GOT3 (cell line): ENCODE results near the gene LY6G6D.

Source experiments
- DNase-seq: peaks from one replicate; lab custom pipeline; 2025; ENCODE audit warnings: mixed read lengths; lab: John Stamatoyannopoulos, UW

The LY6G6D gene

DNA sequence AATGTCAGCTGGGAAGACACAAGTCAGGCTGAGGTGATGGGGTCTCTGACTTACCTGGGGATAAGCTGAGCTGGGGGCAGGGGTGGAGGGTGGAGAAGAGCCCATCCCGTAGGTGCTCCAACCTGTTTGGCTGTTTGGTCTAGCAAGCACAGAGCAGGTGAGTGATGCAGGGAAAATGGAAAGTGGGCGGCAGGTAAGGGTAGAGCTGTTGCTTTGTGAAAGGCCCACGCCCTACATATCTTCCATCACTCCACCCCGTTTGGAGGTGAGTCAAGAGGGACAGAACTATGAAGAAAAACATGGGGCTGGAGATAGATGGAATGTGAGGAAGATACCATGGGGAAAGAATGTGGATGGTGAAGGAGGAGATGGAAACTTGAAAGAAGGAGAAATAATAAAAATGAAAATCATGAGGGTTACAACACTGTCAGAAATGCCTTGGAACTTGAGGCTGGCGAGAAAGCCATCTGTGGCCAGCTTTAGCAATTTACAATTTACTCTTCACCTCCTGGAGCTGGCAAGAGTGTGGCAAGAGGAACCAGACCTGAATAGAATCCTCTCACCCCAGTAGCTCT, 5.1 kb downstream of the LY6G6D start:
- DNase-seq, result no peak

DNA sequence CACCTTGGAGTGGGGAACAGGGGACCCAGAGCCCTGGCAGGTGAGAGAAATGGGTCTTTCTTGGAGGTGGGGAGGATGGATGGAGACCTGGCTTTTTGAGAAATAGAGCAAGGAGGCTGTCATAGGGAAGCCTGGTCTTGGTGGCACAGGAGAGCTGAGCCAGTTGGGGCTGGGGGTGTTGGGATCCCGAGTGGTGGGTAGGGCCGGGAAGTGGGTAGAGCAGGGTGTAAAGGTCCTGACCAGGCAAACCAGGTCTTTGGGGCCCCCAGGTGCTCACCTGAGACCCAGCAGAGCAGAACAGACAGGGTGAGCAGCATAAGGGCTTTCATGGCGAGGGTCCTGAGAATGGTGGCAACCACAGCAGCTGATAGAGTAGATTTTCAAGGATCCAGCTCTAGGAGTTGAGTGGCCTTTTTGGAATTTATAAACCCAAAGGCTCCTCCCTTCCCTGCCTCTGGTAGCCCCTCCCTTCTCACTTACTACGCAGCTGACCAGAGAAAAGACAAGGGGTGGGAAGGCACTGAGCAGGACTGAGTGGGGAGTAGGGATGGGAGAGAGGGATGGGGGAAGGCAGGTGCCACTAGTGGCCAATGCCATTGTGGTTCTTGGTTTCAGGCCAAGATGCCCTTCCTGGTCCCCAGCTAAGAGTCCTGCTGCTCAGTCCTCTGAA, 6.3 kb downstream of the LY6G6D start, which contains the start of gene LY6G6C:
TSS of gene LY6G6C (minus strand) at position 396 of the 670 bp plus-strand sequence. CDS start at position 329, 67 bp downstream.
- DNase-seq, result no peak

DNA sequence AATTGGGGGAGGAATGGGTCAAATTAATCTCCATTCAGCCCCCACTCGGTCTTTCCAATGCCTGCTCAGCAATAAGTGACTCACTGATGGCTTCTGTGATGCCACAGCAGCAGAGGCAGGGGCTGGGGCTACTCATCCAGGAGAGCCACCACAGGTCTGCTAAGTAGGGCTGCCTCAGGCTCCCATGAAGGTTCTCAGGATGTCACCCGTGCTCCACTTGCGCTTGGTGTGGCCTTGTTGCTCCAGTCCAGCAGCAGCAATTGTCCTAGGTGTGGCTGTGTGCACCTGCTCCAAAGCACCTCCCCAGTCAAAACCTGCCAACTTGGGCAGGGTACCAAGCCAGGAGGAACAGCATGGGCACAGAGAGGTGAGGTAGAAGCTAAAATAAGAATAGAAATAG, 7.0 kb downstream of the LY6G6D start:
- DNase-seq, result no peak

DNA sequence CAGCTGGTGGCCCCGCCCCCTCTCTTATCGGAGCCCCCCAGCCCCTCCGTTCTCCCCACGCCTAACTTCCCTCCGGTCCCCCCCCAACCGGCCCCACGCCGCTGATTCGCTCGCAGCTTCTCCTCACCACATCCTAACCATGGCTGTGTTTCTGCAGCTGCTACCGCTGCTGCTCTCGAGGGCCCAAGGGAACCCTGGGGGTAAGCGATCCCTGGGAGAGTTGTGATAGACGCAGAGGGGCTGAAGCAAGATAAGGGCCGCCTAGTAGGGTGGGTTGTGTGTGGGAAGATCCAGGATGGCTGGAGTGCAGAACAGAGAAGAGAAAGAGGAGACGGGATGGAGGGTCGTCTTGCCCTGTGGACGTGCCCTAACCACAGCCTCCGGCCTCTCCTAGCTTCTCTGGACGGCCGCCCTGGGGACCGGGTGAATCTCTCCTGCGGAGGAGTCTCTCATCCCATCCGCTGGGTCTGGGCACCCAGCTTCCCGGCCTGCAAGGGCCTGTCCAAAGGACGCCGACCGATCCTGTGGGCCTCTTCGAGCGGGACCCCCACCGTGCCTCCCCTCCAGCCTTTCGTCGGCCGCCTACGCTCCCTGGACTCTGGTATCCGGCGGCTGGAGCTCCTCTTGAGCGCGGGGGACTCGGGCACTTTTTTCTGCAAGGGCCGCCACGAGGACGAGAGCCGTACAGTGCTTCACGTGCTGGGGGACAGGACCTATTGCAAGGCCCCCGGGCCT, 8.3 kb downstream of the LY6G6D start, which contains the start of gene MPIG6B:
TSS of gene MPIG6B (plus strand) at position 129 of the 735 bp plus-strand sequence. CDS start at position 140, 11 bp downstream.
- DNase-seq, result no peak

DNA sequence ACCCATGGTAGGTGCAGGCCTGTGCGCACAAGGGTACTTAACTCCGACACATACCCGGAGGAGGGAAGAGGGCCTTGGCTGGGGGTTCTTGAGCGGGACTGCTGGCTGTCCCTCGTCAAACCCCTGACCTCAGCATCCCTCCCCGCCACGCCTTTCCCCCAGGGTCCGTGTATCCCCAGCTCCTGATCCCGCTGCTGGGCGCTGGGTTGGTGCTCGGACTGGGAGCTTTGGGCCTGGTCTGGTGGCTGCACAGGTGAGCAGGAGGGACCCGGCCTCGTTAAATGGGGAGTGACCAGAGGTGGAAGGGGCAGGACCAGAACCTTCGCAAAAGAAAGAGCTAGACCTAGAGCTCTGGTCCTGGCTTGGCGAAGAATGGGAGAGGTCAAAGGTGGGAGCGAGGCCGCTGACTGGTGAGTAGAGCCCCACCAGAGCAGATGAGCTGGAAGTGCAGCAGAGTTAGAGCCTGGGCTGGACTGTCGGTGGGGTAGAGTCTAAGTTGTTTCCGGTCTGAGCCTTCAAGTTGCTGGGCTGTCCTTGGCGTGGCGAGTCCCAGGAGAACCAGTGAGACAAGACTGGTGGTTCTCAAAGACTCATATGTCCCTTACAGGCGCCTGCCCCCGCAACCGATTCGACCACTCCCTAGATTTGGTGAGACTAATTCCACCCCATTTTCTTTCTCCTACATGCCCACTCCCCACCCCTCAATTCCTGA, 9.0 kb downstream of the LY6G6D start:
- no peak for DNase-seq

DNA sequence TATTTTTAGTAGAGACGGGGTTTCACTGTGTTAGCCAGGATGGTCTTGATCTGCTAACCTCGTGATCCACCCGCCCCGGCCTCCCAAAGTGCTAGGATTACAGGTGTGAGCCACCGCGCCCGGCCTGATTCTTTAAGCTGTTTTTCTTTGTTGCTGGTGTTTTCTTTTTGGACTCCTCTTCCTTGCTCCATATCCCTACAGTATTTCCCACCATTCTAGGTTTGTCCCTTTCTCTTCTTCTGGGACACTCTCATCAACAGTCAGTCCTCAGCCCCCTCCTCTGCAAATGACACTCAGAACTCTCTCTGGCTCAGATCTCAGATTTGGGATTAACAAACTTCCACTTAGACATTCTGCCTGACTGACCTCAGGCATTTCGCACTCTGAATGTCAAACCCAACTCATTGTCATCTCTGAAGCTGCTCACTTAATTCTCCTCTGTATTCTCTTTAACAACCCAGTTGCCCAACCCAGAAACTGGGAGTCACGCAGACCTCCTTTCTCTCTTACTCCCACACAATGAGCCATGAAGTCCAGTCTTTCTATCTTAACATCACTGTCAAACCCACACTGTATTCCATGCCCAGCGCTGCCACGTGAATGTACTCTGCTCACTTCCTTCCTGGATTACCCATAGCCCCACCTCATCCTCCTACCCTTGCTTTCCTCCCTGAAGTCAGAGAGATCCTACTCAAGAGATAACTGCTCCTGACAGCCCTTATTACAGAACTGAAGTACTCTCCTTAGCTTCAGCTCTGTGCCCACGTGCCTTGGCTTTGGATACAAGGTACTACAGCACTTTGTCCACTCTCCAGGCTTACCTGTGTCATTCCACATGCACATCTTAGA, 10.6 kb downstream of the LY6G6D start:
- DNase-seq, result no peak

DNA sequence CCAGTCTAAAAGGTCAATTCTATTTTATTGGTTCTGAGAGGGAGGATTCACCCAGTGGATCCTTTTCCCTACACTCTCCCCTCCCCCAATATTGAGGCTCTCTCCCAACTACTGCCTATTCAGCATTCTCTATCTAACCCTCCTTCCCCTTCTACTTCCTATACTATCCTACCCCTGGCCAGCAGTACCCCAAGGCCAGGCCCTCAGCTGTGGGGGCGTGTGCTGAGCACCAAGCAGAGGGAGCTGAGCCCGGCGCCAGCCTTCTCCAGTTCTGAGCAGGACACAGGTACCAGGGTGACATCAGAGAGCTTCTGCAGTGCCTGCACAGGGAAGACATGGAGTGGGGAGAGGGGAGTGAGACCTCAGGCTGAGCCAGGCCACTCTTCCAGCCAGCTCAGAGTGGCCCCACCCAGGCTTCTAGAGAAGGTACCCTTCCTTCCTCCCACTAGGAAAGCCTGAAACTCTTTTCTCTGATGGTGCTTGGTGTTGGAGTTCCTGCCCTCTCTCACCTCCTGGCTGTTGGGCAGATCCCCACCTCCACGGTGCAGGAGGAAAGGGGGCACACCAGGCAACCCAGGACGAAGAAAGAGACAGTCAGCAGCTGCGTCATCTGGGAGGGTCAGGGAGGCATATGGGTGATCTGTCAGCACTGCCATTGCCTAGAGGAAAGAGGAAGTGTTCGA, 12.0 kb downstream of the LY6G6D start:
- no peak for DNase-seq

DNA sequence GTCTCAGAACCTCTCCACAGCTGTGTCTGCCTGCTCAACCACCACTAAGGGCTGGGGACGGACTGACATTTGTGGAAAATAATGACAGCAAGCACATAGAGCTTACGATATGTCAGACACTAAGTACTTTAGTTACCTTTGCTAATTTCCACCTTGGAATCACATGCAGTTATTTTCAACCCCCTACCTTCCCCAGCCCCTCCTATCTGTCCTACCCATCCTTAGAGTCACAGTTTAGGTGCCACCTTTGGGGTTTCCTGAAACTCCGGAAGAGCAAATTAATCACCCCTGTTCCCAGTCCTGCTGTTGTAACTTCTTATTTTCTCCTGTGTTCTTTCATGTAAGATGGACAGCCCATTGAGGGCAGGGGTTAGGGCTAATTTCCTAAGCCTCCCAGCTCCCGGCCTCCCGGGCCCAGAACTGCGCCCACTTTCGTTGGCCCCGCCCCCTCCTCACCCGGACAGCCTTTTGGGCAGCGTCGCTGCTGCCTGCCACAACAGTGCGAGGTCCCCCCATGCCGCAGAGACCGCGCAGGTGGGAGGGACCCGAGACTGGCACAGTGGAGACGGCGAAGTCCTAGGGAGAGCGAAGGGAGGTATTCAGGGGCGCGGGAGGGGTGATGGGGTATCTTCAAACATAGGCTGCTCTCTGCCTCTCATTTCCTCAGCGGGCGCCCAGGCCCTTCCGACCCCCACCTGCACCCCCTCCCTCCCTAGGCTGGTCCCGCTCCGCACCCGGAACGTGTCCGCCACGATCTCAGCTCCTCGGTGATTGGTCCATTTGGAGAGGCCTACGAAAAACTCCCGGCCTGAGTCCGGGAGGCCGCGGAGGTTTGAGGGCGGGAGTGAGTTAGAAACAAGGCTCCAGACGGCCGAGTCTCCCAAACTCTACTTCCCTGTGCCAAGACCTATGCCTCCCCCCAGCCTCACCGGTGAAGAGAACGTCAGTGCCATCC, 12.8 kb downstream of the LY6G6D start:
- no peak for DNase-seq

DNA sequence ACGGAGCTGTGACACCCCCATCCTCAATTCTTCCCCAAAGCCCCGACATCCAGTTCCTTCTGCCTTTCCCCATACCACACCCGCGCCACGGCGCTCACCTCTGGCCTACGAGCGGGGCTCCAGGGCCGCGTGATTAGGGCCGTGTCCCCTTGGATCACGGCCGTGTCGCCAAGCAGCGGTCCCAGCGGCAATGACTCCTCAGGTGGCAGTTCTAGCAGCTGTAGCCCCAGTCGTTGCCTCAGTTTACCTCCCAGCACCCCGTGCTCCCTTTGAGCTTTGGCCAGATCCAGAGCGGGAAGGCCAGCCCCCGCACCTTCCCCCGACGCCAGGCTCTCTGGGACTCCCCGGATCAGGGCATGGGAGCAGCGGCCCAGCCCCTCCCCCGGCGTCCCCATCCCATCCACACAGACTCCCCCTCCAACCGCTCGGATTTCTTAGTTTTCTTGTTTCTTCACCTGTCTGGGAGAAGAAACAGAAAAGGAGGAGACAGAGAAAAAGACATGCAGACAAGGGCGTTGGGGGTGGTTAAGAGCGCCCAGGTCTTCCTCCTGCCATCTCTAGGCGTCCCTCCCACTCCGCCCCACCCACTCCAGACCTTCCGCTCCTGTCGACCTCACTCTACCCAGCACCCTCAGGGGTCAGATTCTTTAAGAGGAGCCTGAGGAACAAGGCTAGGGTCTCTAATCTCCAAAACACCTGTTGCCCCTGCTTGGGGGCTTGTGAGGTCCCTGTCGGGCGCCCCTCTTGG, 13.8 kb downstream of the LY6G6D start, which contains the start of gene DDAH2:
TSS of gene DDAH2 (minus strand) at position 533 of the 748 bp plus-strand sequence. CDS start at position 395, 138 bp downstream.
- DNase-seq, result no peak

DNA sequence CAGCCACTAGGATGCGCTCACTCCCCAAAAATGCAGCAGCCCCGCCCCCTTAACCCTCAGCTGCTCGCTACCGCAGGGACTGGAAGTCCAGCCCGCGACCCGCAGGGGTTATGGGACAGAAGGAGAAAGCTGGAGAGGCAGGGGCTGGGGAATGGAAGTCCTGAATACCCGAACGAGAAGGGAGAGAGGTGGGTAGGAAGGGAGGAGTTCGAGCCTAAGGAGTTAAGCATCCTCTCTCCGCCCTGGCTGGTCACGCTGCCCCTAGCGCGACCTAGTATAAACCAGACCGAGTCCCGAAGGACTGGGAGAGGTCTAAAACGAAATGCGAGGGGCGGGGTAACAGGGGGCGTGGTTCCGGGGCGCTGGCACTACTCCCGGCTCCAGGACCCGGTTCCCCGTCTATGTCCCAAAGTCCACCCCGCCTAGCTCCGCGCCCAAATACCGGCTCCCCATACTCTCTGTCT, 14.4 kb downstream of the LY6G6D start:
- DNase-seq, result peak; percentile 72

DNA sequence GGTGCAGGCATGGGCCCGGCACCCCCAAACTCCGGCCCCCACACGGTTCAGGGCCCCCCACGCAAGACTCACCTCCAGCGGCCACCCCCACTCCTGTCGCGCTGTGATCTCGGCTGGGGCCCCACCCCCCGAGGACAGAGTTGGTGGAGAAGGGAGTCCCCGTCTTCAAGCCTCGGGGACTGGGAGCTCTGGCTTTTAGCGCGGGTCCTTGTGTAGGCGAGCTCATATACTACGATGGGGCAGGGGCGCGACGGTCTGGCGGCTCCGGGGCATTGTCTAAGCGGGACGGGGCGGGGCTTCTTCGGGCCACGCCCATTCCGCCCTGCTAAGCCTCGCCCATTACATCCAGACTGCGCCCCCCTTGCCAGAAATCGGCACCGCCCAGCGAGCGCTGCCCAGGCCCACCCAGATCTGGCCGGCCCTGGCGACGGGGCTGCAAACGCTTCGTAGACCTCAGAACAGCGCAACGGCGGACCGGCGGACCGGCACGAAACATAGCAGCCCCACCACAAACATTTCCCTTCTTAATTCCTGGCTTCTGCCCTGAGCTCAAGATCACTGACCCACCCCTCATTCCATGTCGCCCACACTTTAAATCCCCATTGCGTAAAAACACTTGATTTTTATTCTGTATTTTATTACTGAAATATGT, 15.0 kb downstream of the LY6G6D start:
- DNase-seq, result peak; percentile 59

DNA sequence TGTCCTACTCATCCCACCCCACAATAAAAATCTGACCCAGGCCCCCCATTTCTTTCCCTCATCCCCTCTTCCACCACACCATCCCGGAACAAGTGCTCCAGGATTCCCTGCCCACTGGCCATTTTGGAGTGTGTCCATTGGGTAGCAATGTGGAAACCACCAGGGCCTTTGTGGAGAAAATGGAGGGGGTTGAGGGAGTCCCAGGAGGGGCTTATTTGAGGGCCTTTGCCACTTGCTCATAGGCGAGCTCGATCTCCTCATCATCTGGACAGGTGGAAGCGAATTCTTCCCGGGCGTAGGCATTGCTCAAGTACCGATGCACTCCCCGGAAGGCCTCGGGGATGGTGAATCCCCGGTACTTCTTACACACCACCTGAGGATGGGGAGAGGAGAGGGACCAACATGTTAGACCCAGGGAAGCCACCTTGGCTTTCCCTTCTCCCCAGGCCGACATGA, 15.5 kb downstream of the LY6G6D start:
- DNase-seq, result no peak

DNA sequence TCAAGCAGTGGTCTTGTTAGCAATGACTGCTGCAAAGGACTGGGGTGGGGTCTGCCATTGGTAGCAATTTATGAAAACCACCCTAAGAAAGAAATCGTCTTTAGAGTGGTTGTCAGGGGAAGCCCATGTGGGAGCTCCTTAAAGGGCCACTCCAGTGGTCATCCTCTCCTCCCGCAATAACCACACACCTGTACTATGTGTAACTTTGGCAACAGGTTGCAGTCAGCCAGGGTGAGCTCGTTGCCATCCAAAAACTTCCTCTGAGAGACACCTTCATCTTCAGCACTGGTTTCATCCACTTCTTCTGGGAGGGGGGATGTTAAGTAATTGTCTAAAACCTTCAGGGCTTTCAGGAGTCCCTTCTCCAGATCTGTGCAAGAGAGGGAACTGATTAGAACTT, 16.9 kb downstream of the LY6G6D start:
- no peak for DNase-seq

DNA sequence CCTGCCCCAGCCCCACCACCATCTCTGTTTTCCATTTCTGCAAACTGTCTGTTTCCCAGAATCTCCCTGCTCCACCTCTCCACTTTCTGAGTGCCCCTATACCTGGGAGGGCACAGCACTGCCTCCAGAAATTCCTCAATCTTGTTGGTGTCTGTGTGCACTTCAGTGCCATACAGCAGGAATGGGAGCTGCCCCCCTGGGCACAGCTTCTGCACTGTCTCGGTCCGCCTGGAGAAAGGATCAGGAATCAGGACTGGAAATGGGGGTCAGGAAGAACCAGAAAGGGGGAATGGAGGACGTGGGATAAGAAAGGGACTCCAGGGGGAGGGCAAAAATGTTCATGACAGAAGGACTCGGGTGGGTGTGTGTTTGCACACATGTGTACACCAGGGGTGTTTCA, 18.6 kb downstream of the LY6G6D start:
- no peak for DNase-seq

DNA sequence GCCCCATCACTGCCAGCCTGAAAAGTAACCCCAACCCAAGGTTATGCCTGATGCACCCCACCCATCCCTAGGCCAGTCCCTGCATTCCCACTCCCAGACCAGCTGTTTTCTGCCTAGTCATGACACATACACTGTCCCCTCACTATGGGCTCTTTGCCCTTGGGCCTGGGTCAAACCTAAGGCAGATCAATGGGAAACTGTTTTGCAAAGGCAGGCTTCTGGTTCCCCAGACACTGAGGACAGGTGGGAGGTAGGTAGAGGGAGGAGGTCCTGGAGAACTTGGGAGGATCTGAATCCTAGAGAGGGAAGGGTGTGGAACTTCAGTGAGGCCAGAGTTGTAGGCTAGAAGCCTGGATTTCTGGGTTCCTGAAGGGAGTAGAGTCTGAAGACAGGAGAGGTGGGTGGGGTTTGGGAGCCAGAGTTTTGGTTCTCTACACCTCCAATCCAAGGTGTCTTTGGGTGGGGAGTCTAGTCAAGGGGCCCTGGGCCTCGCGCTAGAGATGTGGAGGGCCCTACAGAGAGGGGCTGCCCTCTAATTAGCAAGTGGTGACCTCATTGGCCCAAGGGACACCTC, 19.2 kb downstream of the LY6G6D start:
- DNase-seq, result no peak

DNA sequence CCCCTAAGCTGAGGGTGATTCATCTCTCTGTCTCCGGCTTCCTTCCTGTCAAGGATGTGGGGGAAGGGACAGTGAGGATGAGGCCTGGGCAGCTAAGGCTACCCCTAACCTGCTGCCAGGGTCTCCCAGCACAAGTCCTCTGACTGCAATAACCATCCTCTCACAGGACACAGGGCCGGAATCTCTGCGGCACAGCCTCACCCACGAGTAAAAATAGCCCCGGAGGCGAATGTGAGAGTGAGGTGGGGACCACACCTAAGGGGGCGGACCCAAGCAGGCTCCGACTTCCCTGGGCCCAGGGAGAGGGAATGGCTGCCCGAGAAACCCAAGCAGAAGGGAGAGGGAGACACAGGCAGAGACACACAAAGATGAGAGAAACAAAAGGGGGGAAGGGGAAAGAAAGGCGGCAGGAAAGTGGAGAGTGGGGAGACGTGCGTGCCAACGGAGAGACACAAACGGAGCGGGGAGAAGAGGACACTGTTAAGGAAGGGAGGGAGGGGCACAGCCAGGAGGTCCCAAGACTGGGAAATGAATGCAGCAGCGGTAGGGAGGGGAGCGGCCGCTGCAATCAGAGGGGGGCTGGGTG, 19.8 kb downstream of the LY6G6D start:
- DNase-seq, result no peak

DNA sequence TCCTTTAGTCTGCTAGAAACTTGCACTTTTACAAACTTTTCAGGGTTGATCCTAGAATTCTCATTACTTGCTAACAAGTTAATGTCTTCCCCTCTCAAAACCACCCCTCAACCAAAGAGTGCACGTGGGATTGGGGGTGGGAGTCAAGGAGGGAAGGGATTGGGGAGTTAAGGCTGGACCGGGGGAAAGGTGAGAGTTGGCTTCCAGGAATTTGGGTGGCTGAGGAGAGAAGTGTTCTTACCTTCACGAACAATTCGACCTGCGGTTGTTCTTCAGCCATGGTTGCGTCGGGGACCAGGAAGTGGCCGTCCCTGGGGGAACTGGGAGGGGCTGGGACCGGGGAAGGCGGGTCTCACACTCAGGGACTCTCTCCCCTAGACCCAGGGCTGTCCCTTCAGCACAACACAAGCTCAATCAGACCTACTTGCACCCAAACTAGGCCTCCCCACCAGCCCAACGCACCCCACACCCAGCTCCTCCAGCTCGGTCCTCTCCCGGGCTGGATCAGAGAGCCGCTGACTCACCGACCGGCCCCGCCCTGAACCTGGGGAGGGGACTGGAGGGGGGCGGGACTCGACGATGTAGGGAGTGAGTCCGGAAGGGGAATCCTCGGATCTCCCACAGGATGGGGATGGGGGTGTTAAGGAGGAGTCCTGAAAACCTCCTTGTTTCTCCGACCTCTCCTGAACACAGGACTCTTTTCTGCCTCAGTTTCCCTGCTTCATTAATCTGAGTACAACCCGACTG, 21.0 kb downstream of the LY6G6D start, which contains the start of gene CLIC1:
TSS of gene CLIC1 (minus strand) at position 510 of the 747 bp plus-strand sequence. CDS start at position 280, 230 bp downstream.
- DNase-seq, result peak; percentile 49
